H9 (cell line): ENCODE data around the gene SCUBE2. TPM values are rescaled to one million over a fixed set of nuclear protein-coding genes. Genes with fewer than 3 reads are reported as not detected.

ENCODE experiments used
- DNase-seq: peaks from one replicate; pipeline ENCODE4 v3.0.0-alpha.2; 2017
- H2AFZ ChIP-seq: one replicate; pipeline ENCODE4 v1.6.1; 2013; ENCODE audit warnings: mild to moderate bottlenecking, low read length, control low read depth, moderate library complexity
- H2AK5ac ChIP-seq: 2 replicates; pipeline ENCODE4 v1.6.1; 2013; ENCODE audit warnings: low read length, control low read depth, mixed read lengths; ENCODE audit not compliant: insufficient read length
- H2BK120ac ChIP-seq: one replicate; pipeline ENCODE4 v1.6.1; 2013; ENCODE audit warnings: low read depth, mild to moderate bottlenecking, low read length, control low read depth, inconsistent platforms; ENCODE audit not compliant: poor library complexity, severe bottlenecking
- H2BK12ac ChIP-seq: 2 replicates; pipeline ENCODE4 v1.6.1; 2013; ENCODE audit warnings: low read length, control low read depth, mixed read lengths, low read depth; ENCODE audit not compliant: insufficient read length
- H2BK15ac ChIP-seq: 2 replicates; pipeline ENCODE4 v1.6.1; 2013; ENCODE audit warnings: low read depth, low read length, control low read depth
- H2BK20ac ChIP-seq: one replicate; pipeline ENCODE4 v1.6.1; 2013; ENCODE audit warnings: low read depth, mild to moderate bottlenecking, low read length, control low read depth, inconsistent platforms; ENCODE audit not compliant: poor library complexity, severe bottlenecking
- H2BK5ac ChIP-seq: 2 replicates; pipeline ENCODE4 v1.6.1; 2013; ENCODE audit warnings: low read length, control low read depth, mixed read lengths; ENCODE audit not compliant: insufficient read length
- H3K14ac ChIP-seq: 2 replicates; pipeline ENCODE4 v1.6.1; 2013; ENCODE audit warnings: low read length, control low read depth; ENCODE audit not compliant: insufficient read depth
- H3K18ac ChIP-seq: 2 replicates; pipeline ENCODE4 v1.6.1; 2013; ENCODE audit warnings: low read depth, mild to moderate bottlenecking, mixed read lengths, low read length, control low read depth; ENCODE audit not compliant: insufficient read length
- H3K23ac ChIP-seq: 2 replicates; pipeline ENCODE4 v1.6.1; 2013; ENCODE audit warnings: low read length, control low read depth, mixed read lengths, low read depth; ENCODE audit not compliant: insufficient read length
- H3K23me2 ChIP-seq: 2 replicates; pipeline ENCODE4 v1.6.1; 2013; ENCODE audit warnings: low read depth, mild to moderate bottlenecking, mixed read lengths, low read length, control low read depth; ENCODE audit not compliant: insufficient read length, poor library complexity, severe bottlenecking
- H3K27ac ChIP-seq: 2 replicates; pipeline ENCODE4 v1.5.1; 2013; ENCODE audit warnings: low read length, control low read depth, mixed read lengths, low read depth; ENCODE audit not compliant: insufficient read length
- H3K27me3 ChIP-seq: 2 replicates; pipeline ENCODE4 v1.6.1; 2013; ENCODE audit warnings: low read length, control low read depth, inconsistent platforms; ENCODE audit not compliant: insufficient read depth
- H3K4ac ChIP-seq: 2 replicates; pipeline ENCODE4 v1.6.1; 2013; ENCODE audit warnings: low read depth, mild to moderate bottlenecking, control low read depth, inconsistent platforms, low read length, moderate library complexity
- H3K4me1 ChIP-seq: 2 replicates; pipeline ENCODE4 v1.6.1; 2013; ENCODE audit warnings: low read length, control low read depth, inconsistent platforms; ENCODE audit not compliant: insufficient read depth
- H3K4me2 ChIP-seq: 2 replicates; pipeline ENCODE4 v1.6.1; 2013; ENCODE audit warnings: low read length, control low read depth, mixed read lengths; ENCODE audit not compliant: insufficient read length, insufficient read depth
- H3K56ac ChIP-seq: 2 replicates; pipeline ENCODE4 v1.6.1; 2013; ENCODE audit warnings: low read depth, mild to moderate bottlenecking, mixed read lengths, low read length, control low read depth; ENCODE audit not compliant: insufficient read length
- H3K79me1 ChIP-seq: 2 replicates; pipeline ENCODE4 v1.6.1; 2013; ENCODE audit warnings: low read depth, mild to moderate bottlenecking, moderate library complexity, low read length, control low read depth, inconsistent platforms; ENCODE audit not compliant: insufficient read depth, poor library complexity, severe bottlenecking
- H3K79me2 ChIP-seq: 2 replicates; pipeline ENCODE4 v1.6.1; 2013; ENCODE audit warnings: low read length, control low read depth, inconsistent platforms; ENCODE audit not compliant: insufficient read depth
- H3K9ac ChIP-seq: 2 replicates; pipeline ENCODE4 v1.6.1; 2013; ENCODE audit warnings: low read length, control low read depth, mixed read lengths; ENCODE audit not compliant: insufficient read length; ENCODE audit errors: extremely low read depth
- H3K9me3 ChIP-seq: one replicate; pipeline ENCODE4 v1.6.1; 2013; ENCODE audit warnings: low read depth, low read length, inconsistent platforms; ENCODE audit not compliant: control insufficient read depth
- H3T11ph ChIP-seq: one replicate; pipeline ENCODE4 v1.6.1; 2013; ENCODE audit warnings: mild to moderate bottlenecking, low read length, control low read depth, inconsistent platforms
- H4K20me1 ChIP-seq: one replicate; pipeline ENCODE4 v1.6.1; 2013; ENCODE audit not compliant: control insufficient read depth, insufficient read length, insufficient read depth
- H4K5ac ChIP-seq: 2 replicates; pipeline ENCODE4 v1.6.1; 2013; ENCODE audit warnings: low read depth, mild to moderate bottlenecking, mixed read lengths, low read length, control low read depth; ENCODE audit not compliant: insufficient read length
- H4K8ac ChIP-seq: replicated peaks from 2 replicates; pipeline ENCODE4 v1.6.1; 2013; ENCODE audit warnings: low read length, control low read depth, mixed read lengths, low read depth; ENCODE audit not compliant: insufficient read length
- H4K91ac ChIP-seq: 2 replicates; pipeline ENCODE4 v1.6.1; 2013; ENCODE audit warnings: low read depth, mild to moderate bottlenecking, moderate library complexity, mixed read lengths, low read length, control low read depth; ENCODE audit not compliant: insufficient read length
- H3K27ac Mint-ChIP-seq, 3 experiments: 2 replicates in 2 of 3; 3 replicates in 1 of 3; pipeline ENCODE4 v1.8.0; 2020 to 2021; ENCODE audit warnings: mixed read lengths in 3 of 3, mild to moderate bottlenecking in 1 of 3, moderate library complexity in 1 of 3
- H3K27me3 Mint-ChIP-seq: 2 replicates; pipeline ENCODE4 v1.8.0; 2021; ENCODE audit warnings: low read depth, mild to moderate bottlenecking, moderate library complexity, mixed read lengths
- H3K36me3 Mint-ChIP-seq, 3 experiments: 2 replicates in 2 of 3; 3 replicates in 1 of 3; pipeline ENCODE4 v1.8.0; 2020 to 2021; ENCODE audit warnings: low read depth in 3 of 3, mixed read lengths in 3 of 3; ENCODE audit not compliant: insufficient read depth in 1 of 3
- H3K4me1 Mint-ChIP-seq, 2 experiments: 2 replicates each; pipeline ENCODE4 v1.8.0; 2020; ENCODE audit warnings: mixed read lengths in 2 of 2
- H3K4me3 Mint-ChIP-seq, 2 experiments: 2 replicates in 1 of 2; 3 replicates in 1 of 2; pipeline ENCODE4 v1.8.0; 2020 to 2021; ENCODE audit warnings: mild to moderate bottlenecking in 2 of 2, mixed read lengths in 2 of 2, moderate library complexity in 1 of 2
- H3K9me3 Mint-ChIP-seq, 2 experiments: 2 replicates in 1 of 2; 3 replicates in 1 of 2; pipeline ENCODE4 v1.8.0; 2020; ENCODE audit warnings: mild to moderate bottlenecking in 2 of 2, mixed read lengths in 2 of 2, moderate library complexity in 1 of 2
- CTCF ChIP-seq: fragments of 200-600 bp; sonication (generic); conservative IDR thresholded peaks from 3 replicates; pipeline ENCODE4 v1.8.0; 2021; ENCODE audit warnings: antibody characterized with exemption, mild to moderate bottlenecking
- WGBS: extraction: QIAGEN DNeasy Blood & Tissue Kit; methylation state at CpG from one replicate; pipeline ENCODE4 v1.1.7; 2013; ENCODE audit warnings: missing lambda C conversion rate, low lambda C conversion rate, mixed read lengths; ENCODE audit not compliant: insufficient read length; ENCODE audit errors: extremely low coverage; 5-methylcytosine and 5-hydroxymethylcytosine counted together
- total RNA-seq: library from RNA; stranded (reverse); gene quantifications from 2 replicates; pipeline ENCODE4 v1.2.1, GENCODE V29; 2021

SCUBE2 gene
- total RNA-seq, 1 experiment from 2014 or later = 1.6 TPM

GRCh38 chr11:9073466-9074225, 17.8 kb downstream of the SCUBE2 start:
- no peaks in the 10 kb centered on the region for H3K9me3 Mint-ChIP-seq
- H3K4me3 Mint-ChIP-seq = no peak overlapping the region

More at GRCh38 chr11:9073466-9074225, 17.8 kb downstream of the SCUBE2 start:
- no peak overlapping the region for H4K5ac ChIP-seq
- no peaks in the 10 kb centered on the region for H4K20me1 ChIP-seq
- H2AFZ ChIP-seq = no peak overlapping the region
- H3K27me3 ChIP-seq = no peaks in the 10 kb centered on the region
- no peak overlapping the region for H2BK12ac ChIP-seq
- no peak overlapping the region for H3K4ac ChIP-seq
- H2AK5ac ChIP-seq = no peak overlapping the region
- no peaks in the 10 kb centered on the region for H3K23me2 ChIP-seq
- WGBS = no CpG with 5 or more reads among the region's 6 CpGs
- H3K9ac ChIP-seq = no peak overlapping the region
- no peaks in the 10 kb centered on the region for H3K79me1 ChIP-seq
- no peak overlapping the region for H2BK15ac ChIP-seq
- no peak overlapping the region for H3K14ac ChIP-seq
- Mint-ChIP-seq H3K27ac (no peak overlapping the region), H3K27me3 (peaks cover 3% of the 10 kb centered on the region; the same call in 1 of the 2 replicates), H3K36me3 (no peaks in the 10 kb centered on the region), H3K4me1 (peaks cover 31 to 37% of the 10 kb centered on the region in 2 experiments)
- H3K56ac ChIP-seq = no peak overlapping the region
- peaks cover 3% of the 10 kb centered on the region; the same call in 1 of the 2 replicates for H3K4me1 ChIP-seq
- H2BK5ac ChIP-seq = no peak overlapping the region
- no peak overlapping the region for H4K8ac ChIP-seq
- H3K18ac ChIP-seq = no peak overlapping the region
- no peak overlapping the region for H2BK20ac ChIP-seq
- H3K27ac ChIP-seq = no peak overlapping the region
- no peak for DNase-seq
- no peaks in the 10 kb centered on the region for H3K9me3 ChIP-seq
- no peak overlapping the region for H4K91ac ChIP-seq
- H3K4me2 ChIP-seq = no peak overlapping the region
- H2BK120ac ChIP-seq = no peak overlapping the region
- H3T11ph ChIP-seq = no peak overlapping the region
- H3K79me2 ChIP-seq = no peaks in the 10 kb centered on the region
- no peak for TF ChIP-seq CTCF
- H3K23ac ChIP-seq = no peak overlapping the region
